Medulla oblongata (tissue), 1 donor: Measurements from ENCODE around the gene SYNE3.

Source experiments
- DNase-seq: peaks from one replicate; pipeline ENCODE4 v3.0.0-alpha.2; 2015; ENCODE audit errors: extremely low spot score

Gene SYNE3

DNA sequence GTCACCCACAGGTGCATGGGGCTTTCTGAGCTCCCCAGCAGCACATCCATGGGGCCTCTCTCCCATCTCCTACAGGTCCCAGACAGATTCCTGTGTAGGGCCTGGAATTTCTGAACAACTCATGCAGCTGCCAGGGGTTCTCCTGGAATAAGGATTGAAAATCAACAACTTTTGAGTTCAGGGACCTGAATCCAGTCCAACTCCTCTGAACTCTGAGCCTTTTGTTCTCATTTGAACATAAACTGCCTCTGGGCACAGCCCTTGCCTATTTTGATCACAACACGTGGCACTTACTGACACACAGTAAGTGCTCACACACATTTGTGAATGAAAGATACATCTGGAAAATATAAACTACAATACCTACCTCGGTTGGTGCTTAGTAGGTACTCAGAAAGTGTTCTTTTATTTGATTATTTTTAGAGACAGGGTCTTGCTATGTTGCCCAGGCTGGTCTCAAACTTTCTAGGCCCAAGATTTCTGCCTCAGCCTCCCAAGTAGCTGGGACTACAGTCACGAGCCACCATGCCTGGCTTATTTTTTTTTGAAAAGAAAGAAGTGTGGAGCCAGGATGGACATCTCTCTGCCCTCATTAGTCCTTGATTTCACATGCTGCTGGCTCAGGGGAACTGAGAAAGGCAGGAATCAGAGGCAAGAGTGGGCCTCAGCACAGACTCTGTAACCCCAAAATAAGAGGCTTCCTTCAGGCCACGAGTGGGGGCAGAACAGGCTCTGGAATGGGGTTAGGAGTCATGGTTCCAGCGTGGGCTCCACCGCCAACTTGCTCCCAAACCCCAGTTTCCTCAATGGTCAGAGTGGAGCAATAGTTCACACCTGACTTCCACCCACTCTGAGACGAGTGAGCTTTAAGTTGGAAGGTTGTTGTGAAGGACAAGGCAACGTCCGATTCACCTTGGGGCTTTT, 27.0 kb downstream of the SYNE3 start:
- no peak for DNase-seq

DNA sequence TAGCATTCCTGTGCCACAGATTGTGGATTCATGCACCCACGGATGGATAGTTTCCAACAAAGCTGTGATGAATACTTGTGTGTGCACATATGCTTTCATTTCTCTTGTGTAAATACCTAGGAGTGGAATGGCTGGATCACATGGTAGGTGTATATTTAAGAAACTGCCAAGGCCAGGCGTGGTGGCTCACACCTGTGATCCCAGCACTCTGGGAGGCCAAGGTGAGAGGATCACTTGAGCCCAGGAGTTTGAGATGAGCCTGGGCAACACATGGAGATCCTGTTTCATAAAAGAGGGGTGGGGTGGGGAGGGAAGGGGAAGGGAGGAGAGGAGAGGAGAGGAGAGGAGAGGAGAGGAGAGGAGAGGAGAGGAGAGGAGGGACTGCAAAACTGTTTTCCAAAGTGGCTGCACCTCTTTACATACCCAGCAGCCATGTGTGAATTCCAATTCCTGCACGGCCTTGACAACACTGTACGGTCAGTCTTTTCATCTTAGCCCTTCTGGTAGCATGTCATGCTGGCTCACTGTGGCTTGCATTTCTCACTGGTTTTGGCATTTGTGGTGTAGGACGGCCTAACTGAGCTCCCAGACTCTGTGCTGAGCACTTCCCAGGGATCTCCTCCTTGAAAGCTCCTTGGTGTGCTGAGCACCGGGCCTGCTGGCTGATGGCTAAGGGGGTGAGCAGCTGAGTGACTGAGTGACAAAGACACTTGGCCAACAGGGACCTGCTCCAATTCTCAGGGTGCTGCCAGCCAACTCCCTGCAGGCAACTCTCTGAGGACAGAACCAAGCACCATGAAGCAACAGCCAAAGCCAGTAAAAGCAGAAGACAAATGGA, 27.9 kb downstream of the SYNE3 start:
- DNase-seq = no peak

DNA sequence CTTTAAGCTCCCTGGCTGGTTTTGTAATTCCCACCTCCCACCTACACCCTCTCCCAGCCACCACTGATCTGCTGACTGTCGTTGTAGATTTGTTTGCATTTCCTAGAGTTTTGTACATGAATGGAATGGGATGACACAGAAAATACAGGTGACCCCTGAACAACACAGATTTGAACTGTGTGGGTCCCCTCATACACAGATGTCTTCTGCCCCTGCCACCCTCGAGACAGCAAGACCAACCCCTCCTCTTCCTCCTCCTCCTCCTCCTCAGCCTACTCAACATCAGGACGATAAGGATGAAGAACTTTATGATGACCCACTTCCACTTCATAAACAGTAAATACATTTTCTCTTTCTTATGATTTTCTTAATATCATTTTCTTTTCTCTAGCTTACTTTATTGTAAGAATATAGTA, 28.8 kb downstream of the SYNE3 start:
- no peak for DNase-seq

DNA sequence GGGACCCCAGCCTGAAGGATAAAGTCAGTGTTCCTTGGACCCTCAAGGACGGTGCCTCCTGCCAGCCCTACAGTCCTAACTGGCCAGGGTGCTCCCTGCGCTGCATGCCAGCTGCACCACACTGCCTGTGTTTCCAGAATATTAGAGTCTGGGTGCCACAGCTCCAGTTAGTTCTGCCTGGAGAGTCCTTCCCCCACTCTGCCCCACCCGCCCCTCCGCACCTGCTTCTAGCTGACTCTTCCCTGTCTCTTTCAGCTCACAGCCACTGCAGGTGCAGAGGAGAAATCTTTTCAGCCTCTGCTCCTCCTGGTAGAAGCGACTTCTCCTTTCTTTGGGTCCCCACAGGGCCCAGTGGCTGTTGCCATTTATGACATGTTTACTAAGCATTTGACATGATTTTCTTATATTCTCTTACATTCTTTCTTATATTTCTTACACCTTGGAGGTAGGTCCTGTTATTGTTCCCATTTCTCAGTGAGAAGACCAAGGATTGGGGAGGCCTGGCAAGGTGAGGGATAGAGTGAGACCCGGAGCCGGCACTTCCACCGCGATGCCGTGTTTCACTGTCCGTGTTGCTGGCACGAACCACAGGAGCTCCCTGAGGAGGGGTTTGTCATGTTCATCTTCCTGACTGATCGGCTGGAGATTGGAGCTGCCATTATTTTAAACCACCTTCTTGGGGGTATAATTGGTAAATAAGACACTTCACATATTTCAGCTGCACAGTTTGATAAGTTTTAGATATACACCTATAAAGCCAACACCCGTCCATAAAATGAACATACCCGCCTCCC, 29.4 kb downstream of the SYNE3 start:
- no peak for DNase-seq

DNA sequence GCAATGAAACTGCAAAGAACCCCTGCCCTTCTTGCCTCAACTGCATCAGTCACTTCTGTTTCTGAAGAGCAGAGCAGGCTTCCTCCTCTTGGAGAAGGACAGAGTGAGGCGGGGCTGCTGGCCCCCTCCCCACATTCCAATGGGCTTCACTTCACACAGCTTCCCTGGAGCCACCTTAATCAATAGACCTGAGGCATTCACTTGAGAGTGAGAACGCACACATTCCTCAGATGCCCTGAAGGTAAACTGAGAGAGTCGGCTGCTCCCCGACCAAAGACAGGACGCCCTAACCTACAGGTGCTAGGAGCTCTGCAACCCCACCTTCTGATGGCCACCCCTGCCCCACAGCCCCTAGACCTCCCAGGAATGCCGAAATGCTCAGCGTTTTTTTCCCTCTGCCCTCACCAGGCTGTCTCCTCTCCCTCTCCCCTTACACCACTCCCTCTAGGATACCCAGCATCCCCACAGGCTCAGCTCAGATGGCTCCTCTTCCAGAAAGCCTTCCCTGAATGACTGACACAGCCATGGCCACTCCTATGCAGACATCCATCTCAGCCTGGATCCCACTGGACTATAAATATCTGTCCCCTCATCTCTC, 31.1 kb downstream of the SYNE3 start:
- no peak for DNase-seq

DNA sequence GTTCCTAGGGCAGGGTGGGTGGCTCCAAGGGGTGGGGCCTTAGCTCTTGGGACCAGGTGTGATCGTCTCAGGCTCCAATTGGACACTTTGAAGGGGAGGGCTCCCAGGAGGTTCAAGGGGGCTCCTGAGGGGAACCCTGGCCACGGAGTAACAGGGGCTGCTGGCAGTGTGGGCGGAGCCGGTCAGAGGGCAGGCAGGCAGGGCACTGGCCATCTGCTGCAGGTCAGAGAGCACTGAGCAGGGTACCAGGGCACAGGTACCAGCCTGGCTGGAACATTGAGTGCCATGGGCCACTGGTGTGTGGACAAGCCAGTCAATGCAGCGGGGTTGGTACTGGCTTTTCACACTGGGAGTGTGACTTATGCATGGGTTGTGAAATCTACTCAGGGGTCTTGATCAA, 32.2 kb downstream of the SYNE3 start:
- DNase-seq = no peak

DNA sequence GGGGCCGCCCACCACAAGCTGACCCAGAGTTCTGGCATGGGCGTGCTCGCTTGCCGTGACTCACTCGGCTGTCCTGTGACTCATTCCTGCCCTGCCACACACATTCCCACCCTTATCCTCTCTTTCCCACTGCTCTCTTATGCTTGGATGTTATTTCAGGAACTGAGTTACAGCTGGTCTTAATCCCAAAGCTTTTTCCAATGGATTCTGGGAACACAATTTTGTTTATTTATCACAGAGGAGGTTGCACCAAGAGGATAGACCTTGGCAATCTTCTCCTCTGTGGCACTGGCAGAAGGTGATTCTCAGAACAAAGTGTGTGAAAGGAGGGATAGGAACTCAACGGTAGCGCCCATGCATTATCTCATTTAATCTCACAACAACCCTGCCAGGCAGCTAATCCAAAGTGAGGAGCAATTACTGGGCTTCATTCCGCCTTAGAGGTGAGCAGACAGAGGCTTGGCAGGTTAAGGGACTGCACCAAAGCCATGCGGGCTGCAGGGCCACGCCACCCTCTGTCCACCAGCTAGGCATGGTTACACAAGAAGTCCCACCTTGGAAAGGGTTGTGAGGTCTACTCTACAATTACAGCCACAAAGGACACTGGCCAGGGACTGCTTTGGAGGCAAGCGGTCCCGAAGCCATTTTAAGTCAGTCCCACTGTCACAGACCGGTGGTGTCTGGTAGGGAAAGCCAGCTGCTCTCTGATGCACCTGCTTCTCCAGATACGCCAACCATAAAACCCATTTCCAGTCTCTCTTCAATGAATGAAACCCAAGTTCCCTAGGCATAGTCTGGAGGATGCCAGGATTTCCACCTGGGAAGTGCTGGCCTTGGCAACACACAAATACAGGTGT, 32.9 kb downstream of the SYNE3 start:
- DNase-seq = no peak

DNA sequence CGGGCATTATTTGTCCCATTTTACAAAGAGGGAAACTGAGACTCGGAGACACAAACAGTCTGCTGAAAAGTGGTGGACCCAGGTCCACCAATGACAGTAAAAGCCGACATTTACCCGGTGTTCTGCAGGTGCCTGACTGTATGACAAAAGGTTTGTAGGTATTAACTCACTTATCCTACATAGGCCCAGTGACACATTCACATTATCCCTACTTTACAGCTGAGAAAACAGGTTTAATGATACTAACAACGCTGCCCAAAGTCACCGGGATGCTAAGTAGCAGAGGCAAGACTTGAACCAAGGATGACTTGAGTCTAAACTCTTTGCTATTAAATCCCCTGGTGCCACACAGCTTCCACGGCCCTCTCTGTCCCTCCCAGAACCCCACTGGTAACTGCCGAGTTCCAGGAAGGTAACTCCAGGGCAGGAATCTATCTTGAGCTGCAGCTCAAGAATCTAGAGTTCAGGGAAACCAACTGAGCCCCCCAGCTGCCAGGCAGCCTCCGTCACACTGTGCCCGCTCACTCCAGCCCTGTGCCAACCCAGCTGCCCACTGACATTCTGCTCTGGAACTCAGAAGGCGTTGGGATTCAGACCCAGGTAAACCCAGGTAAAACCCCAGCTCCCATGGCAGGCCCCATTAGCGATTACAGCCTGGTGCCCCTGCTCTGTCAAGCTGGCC, 33.7 kb downstream of the SYNE3 start:
- no peak for DNase-seq

DNA sequence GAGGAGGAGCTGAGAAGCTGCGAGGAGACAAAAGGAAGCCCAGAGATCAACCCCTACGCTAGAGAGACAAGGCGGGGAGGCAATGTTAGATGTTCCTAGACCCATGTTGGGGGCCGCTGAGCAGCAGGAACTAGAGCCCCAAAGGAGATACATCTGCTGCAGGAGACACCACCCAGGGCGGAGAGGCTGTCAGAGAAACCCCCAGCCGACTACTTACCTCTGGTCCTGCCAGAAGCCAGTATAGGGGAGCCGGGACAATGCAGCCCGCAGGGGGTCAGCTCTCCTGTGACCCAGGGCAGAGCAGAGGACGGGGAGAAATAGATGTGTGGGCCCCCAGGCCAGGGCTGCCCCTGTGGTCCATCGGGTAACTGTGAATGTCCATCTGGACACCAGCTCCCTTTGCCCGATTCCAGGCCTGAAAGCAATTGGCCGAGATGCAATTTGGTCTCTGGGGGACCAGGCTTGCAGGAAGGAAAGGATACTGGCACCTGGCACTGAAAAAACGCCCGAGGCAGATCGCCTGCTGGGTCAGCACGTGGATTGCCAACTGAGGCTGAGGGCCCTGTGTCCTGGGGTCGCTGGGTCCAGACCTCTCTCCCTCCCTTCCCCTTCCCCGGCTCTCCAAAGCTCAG, 34.9 kb downstream of the SYNE3 start:
- no peak for DNase-seq

DNA sequence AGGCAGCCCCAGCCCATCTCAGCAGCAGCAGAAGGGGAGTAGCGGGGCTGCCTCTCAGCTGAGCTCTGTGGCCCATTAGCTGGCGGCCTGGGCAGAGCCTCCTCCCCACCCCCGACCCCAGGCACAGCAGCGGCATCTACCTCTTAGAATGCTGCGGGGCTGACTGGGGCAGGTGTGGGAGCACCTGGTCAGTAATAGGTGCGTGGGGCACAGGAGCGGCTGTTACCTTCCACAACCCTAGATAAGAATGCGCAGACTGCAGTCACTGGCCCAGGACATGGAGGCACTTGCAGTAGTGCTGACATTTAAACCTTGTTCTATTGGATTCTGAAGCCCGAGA, 35.6 kb downstream of the SYNE3 start:
- no peak for DNase-seq

DNA sequence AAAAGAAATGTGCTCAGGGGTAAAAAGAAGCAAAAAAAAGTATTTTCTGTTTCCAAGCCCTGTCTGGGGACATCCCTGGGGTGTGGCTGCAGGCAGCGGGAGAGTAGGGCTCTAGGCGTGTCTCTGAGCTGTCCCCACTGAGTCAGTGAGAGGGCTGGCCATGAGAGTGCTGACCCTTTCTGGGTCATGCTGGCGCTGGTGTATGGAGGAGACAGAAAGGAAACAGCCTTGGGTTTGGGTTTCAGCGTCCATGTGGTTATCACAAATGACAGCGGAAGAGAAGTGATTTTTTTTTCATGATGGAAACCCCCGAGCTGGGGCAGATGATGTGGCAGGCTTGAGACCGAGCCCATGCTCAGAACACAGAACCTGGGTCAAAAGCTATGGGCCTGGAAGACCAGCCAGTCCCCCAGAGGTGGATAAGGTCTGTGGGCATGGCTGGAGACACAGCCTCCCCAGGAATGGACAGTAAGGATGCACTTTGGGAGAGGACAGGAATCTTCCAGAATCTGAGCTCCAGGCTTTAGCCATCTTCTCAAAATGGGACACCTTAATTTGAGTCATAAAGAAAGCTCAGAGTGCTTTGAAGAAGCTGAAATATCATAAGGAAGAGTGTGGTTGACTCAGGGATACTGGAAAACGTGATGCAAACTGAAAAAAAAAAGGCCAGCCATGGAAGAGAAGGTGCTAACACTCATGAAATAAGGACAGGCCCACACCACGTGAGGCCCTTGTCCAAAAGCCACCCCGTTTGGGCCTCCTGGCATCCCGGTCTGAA, 36.2 kb downstream of the SYNE3 start:
- no peak for DNase-seq

DNA sequence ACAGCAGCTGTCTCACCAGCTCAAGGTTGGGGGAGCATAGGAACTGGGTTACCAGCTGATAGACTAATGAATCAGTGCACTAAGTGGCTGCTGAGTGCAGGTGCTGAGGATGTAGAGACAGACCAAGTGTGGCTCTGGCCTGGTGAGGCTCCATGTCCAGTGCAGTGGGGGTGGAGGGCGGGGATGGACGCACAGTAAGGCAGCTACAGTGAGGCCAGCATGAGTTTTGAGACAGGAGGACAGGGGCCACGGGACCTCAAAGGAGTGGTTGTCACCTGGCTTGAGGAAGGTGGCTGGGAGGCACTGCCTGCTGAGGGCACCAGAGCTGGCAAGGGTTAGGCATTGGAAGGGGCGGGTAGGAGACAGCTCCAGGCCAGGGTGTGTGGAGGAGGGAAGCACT, 37.0 kb downstream of the SYNE3 start:
- DNase-seq = no peak

DNA sequence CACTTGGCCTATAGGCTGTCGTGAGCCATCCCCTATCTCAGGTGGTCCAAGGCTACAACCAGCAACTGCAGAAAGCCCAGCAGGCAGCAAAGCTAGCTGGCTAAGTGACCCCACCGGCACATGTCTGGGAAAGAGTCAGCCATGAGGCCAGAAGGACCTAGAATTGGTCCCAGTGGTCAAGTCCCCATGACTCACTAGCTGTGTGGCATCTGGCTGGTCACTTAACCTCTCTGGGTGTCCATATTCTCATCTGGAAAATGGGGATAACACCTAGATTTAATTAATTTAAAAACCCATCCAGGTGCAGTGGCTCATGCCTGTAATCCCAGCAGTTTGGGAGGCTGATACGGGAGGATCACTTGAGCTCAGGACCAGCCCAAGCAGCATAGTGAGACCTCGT, 37.6 kb downstream of the SYNE3 start:
- DNase-seq = no peak

DNA sequence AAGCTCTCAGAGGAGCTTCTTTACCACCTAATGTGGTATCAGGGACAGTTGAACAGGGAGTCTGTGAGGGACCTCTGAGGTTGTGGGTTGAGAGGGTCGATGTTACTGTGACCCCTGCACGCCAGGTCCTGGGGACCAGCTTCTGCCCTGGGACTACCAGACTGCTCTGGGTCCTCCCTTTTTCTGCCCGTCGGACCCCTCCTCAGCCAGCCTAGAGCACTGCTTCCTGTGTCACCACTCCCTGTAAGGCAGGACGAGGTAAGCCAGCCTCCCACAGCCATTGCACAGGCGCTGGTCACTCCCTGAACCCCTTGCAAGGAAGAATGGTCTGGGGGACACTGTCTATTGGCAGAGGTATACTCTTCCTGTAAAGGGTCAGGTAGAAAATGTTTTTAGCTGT, 38.1 kb downstream of the SYNE3 start:
- no peak for DNase-seq

DNA sequence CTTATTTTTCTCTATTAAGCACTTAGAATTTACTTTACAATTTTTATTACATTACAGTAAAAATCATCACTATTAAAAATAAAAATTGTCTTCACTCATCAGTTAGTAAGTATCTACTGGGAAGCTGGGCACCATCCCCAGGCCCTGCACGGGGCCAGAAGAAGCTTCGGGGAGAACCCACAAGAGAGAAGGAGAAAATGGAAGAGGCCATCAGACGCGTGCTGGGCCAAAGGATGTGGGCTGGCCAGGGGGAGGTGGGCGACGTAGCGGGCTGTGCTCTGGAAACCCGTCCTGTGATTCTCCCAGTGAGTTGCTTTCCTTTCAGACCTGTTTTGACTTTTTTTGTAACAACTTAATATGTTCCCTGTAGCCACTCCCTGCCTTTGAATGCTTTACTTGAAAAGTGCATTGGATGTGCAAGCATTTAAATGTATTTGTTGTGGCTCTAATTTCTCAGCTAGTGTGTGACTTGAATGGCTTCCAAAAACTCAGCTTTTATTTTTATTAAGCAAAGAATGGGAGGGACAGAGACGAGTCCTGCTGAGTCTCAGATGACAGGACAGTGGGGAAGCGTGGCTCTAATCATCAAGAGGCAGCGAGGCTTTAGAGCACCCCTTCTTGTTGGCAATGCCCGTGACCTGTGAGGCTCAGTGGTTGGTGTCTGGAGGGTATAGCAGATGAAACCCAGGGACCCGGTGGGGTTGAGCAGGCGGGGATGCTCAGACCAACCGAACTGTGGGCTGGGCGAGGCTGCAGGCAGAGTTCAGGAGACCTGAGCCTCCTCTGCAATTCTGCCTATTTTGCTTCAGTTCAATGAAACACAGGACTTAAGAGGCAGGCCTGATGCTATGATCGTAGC, 38.8 kb downstream of the SYNE3 start:
- no peak for DNase-seq

DNA sequence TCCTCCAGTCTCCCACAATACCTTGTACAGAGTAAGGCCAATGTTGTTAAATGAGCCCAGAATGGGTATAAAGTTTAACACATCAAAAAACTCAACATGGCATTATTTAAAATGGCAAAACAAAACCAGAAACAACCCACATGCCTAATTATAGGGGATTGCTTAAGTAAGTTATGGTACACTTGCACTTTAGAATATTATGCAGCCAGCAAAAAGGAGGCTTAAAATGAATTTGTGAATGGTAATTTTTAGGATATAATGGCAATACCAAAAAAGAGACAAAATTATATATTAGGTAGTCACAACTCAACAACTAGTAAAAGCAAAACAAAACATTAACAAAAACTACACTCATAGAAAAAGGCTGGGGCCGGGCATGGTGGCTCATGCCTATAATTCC, 39.7 kb downstream of the SYNE3 start:
- no peak for DNase-seq

DNA sequence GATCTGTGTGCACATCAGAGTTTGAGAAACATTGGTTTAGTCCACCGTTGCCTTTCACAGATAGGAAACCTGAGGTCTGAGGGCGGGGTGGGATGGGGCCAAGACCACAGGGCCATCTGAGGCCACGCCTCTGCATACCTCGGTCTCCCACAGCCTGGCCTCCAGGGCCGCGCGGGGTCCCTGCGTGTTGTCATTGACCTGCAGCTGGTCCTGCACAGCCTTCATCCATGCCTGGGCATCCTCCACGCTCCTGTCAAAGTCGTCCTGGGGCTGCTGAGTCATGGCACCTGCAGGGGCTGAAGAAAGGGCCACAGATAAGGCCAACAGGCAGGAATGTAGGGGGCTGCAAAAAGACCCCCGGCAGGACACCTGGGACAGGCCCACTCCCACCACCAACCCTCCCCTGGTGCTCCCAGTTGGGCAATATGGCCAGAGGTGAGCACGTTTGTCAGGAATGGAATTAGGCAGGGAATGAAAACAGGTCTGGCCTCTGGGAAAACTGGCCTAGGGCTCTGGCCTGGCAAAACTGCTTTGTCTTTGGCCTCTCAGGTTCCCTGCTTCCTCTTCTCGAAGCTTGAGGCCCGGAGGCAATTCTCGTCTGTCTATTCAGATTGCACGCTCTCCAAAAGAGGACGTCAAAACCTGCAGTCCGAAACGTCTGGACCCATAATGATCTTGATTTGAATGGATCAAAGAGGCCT, 40.8 kb downstream of the SYNE3 start:
- DNase-seq = no peak
